Endodermal cell (in vitro differentiated cells): Measurements from ENCODE around the gene FGD4. TPM values are rescaled to one million over a fixed set of nuclear protein-coding genes. Genes with fewer than 3 reads are reported as not detected.
"Not testable (repeated sequence)": the region's sequence is repeated elsewhere in the genome, so short reads cannot be mapped to it uniquely, and the experiment has no call there.

ENCODE experiments used
- DNase-seq: peaks from one replicate; pipeline ENCODE4 v3.0.0-alpha.2; 2017
- H3K27ac ChIP-seq: 2 replicates; pipeline ENCODE4 v1.5.1; 2013; ENCODE audit warnings: mild to moderate bottlenecking, low read depth, low read length, moderate library complexity
- H3K27me3 ChIP-seq: 2 replicates; pipeline ENCODE4 v1.6.1; 2013; ENCODE audit warnings: mild to moderate bottlenecking, low read length, moderate library complexity; ENCODE audit not compliant: insufficient read depth, control insufficient read depth, poor library complexity, severe bottlenecking
- H3K36me3 ChIP-seq: 2 replicates; pipeline ENCODE4 v1.7.0; 2013; ENCODE audit warnings: mild to moderate bottlenecking, low read length, moderate library complexity; ENCODE audit not compliant: control insufficient read depth, insufficient read depth
- H3K4me1 ChIP-seq: one replicate; pipeline ENCODE4 v1.7.0; 2013; ENCODE audit warnings: low read length; ENCODE audit not compliant: control insufficient read depth, insufficient read depth
- H3K4me3 ChIP-seq: 2 replicates; pipeline ENCODE4 v1.5.1; 2013; ENCODE audit warnings: mild to moderate bottlenecking, low read length, moderate library complexity
- H3K9ac ChIP-seq: 2 replicates; pipeline ENCODE4 v1.6.1; 2013; ENCODE audit warnings: mild to moderate bottlenecking, low read length, moderate library complexity; ENCODE audit not compliant: poor library complexity, severe bottlenecking; ENCODE audit errors: extremely low read depth
- H3K9me3 ChIP-seq: 2 replicates; pipeline ENCODE4 v1.6.1; 2013; ENCODE audit warnings: mild to moderate bottlenecking, low read length, moderate library complexity; ENCODE audit not compliant: control insufficient read depth
- H3K27ac Mint-ChIP-seq: 2 replicates; pipeline ENCODE4 v1.8.0; 2020; ENCODE audit warnings: mixed read lengths
- H3K27me3 Mint-ChIP-seq: 2 replicates; pipeline ENCODE4 v1.8.0; 2021; ENCODE audit warnings: mild to moderate bottlenecking, mixed read lengths; ENCODE audit not compliant: insufficient read depth
- H3K36me3 Mint-ChIP-seq: 2 replicates; pipeline ENCODE4 v1.8.0; 2020; ENCODE audit warnings: low read depth, mixed read lengths
- H3K4me1 Mint-ChIP-seq: 2 replicates; pipeline ENCODE4 v1.8.0; 2020; ENCODE audit warnings: mixed read lengths
- H3K4me3 Mint-ChIP-seq: 2 replicates; pipeline ENCODE4 v1.8.0; 2020; ENCODE audit warnings: mild to moderate bottlenecking, moderate library complexity, mixed read lengths
- H3K9me3 Mint-ChIP-seq: 2 replicates; pipeline ENCODE4 v1.8.0; 2020; ENCODE audit warnings: mild to moderate bottlenecking, mixed read lengths
- WGBS, 2 experiments: methylation state at CpG; one replicate each; pipeline versions ENCODE4 v1.1.5 to v1.1.7; 2013; ENCODE audit warnings: missing lambda C conversion rate in 2 of 2, mixed read lengths in 1 of 2; ENCODE audit not compliant: insufficient coverage in 1 of 2, insufficient read length in 1 of 2; 5-methylcytosine and 5-hydroxymethylcytosine counted together
- total RNA-seq, 2 donors: library from RNA; stranded (reverse); fragmentation: NEBNext Ultra II Directional in 1 of 2; extraction: Animal tissue kit (Norgen Biotek cat#: 25700) in 1 of 2; gene quantifications; 2 replicates in 1 of 2; 3 replicates in 1 of 2; pipeline ENCODE4 v1.2.1, GENCODE V29; 2021
- TF ChIP-seq, protein P1 (sequence below): fragments of 200-600 bp; sonication (generic); conservative IDR thresholded peaks from 2 replicates; pipeline ENCODE4 v1.5.0; 2021; ENCODE audit warnings: antibody characterized with exemption, mild to moderate bottlenecking

The FGD4 gene
- total RNA-seq, 2 donors from 2014 or later, result 27.6 to 57.7 TPM

DNA sequence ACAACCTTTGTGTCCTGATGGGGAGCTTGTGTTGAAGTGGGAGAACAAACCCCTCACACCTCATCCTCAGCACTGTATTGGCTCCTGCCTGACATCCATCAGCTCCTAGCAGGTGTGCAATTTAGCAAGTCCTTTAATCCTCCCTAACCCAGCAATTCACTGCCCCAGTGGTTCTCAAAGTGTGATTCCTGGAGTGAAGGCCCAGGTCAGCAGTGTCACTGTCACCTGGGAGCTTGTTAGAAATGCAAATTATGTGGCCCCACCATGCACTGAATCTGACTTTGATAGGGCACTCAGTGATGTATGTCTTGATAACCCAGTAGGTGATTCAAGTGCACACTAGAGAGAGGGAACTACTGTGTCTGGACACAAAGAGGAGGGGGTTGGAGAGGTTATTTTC, 133.6 kb downstream of the FGD4 start:
- H3K4me3 ChIP-seq, result no peak overlapping the region
- Mint-ChIP-seq H3K4me1 (peaks cover 18% of the 10 kb centered on the region), H3K9me3 (no peaks in the 10 kb centered on the region), H3K27ac (no peak overlapping the region), H3K4me3 (no peak overlapping the region), H3K36me3 (peaks cover 17% of the 10 kb centered on the region), H3K27me3 (peaks cover 31% of the 10 kb centered on the region)
- TF ChIP-seq, protein P1, sequence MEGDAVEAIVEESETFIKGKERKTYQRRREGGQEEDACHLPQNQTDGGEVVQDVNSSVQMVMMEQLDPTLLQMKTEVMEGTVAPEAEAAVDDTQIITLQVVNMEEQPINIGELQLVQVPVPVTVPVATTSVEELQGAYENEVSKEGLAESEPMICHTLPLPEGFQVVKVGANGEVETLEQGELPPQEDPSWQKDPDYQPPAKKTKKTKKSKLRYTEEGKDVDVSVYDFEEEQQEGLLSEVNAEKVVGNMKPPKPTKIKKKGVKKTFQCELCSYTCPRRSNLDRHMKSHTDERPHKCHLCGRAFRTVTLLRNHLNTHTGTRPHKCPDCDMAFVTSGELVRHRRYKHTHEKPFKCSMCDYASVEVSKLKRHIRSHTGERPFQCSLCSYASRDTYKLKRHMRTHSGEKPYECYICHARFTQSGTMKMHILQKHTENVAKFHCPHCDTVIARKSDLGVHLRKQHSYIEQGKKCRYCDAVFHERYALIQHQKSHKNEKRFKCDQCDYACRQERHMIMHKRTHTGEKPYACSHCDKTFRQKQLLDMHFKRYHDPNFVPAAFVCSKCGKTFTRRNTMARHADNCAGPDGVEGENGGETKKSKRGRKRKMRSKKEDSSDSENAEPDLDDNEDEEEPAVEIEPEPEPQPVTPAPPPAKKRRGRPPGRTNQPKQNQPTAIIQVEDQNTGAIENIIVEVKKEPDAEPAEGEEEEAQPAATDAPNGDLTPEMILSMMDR, result no peak
- peak; percentile 83 for DNase-seq
- no peaks in the 10 kb centered on the region for H3K9me3 ChIP-seq
- H3K27ac ChIP-seq, result no peak overlapping the region
- H3K36me3 ChIP-seq, result peaks cover 3% of the 10 kb centered on the region
- H3K27me3 ChIP-seq, result no peaks in the 10 kb centered on the region
- H3K9ac ChIP-seq, result no peak overlapping the region
- H3K4me1 ChIP-seq, result no peaks in the 10 kb centered on the region

DNA sequence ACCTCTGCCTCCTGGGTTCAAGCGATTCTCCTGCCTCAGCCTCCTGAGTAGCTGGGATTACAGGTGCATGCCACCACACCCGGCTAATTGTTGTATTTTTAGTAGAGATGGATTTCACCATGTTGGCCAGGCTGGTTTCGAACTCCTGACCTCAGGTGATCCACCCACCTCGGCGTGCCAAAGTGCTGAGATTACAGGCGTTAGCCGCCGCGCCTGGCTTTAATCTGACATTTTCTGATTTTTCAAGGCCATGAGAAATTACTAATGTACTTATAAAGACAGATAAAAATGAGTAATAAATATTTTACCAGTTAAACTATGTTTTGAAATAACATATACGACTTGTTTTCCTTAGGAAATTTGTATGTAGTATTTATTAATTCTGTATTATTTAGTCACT, 134.1 kb downstream of the FGD4 start:
- 67 to 95% methylated on average over 1 to 9 of the region's 10 CpGs for WGBS, 2 experiments
- H3K36me3 ChIP-seq, H3K27ac Mint-ChIP-seq, H3K27me3 ChIP-seq, H3K9me3 Mint-ChIP-seq, H3K27ac ChIP-seq, DNase-seq, H3K9me3 ChIP-seq, H3K4me3 ChIP-seq, H3K9ac ChIP-seq, H3K4me1 ChIP-seq, H3K4me3 Mint-ChIP-seq: not testable (repeated sequence)
- Mint-ChIP-seq H3K36me3 (peaks cover 11% of the 10 kb centered on the region), H3K4me1 (peaks cover 18% of the 10 kb centered on the region), H3K27me3 (peaks cover 31% of the 10 kb centered on the region)

DNA sequence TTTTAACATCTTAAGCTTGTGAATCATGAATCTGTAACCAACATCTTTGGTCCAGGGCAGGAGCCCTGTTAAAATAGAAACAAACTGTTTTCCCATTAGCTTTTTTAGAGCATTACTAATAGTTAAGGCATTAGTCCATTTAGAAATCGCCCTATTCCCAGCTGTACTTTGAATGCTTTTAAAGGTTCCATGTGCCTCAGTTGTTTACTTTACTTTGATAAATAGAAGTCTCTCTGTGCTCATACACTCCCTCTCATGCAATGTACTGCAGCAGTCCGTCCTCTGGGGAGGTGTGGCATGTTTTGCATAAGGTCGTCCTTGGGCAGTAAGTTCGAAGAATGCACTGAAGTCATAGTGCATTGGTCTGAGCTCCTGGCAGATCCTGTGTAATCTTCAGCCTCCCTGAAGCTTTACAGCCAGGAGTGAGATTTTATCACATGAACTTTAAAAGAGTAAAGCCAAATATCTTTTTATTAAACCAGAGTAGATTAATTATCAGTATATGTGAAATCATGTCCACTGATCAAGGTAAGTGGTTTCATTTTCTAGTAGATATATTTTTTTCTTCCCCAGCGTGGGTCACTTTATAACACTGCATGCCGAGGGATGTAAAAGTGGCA, 134.7 kb downstream of the FGD4 start:
- Mint-ChIP-seq H3K36me3 (peaks cover 8% of the 10 kb centered on the region), H3K9me3 (no peaks in the 10 kb centered on the region), H3K4me3 (no peak overlapping the region), H3K27me3 (peaks cover 31% of the 10 kb centered on the region), H3K4me1 (peaks cover 18% of the 10 kb centered on the region), H3K27ac (no peak overlapping the region)
- Histone ChIP-seq H3K4me3 (no peak overlapping the region), H3K27me3 (no peaks in the 10 kb centered on the region), H3K9ac (no peak overlapping the region), H3K36me3 (no peaks in the 10 kb centered on the region), H3K4me1 (no peaks in the 10 kb centered on the region), H3K27ac (no peak overlapping the region), H3K9me3 (no peaks in the 10 kb centered on the region)
- 55 to 69% methylated on average over 3 to 6 of the region's 6 CpGs for WGBS, 2 experiments
- no peak for DNase-seq
- TF ChIP-seq, protein P1, result no peak

DNA sequence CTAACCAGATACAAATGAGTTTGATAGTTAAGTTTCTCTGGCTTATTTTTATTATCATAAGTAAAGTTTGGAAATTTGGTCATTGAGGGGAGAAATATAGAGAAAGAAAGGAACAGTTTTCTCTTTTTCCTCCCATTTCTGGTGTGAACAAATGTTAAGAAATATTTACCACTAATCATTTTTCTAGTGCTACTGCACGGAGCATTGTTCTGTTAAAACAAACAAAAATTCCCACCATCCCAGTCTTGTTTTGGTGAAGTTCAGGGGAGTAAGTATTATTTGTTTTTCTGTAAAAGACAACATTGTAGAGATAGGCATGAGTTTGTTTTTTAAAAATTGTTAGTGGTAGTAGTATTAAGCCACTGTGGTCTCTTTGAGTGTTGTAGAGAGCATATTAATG, 135.3 kb downstream of the FGD4 start:
- peaks cover 18% of the 10 kb centered on the region for H3K4me1 Mint-ChIP-seq
- H3K9ac ChIP-seq, result no peak overlapping the region
- peaks cover 31% of the 10 kb centered on the region for H3K27me3 Mint-ChIP-seq
- TF ChIP-seq, protein P1, result no peak
- no peaks in the 10 kb centered on the region for H3K4me1 ChIP-seq
- no peaks in the 10 kb centered on the region for H3K36me3 ChIP-seq
- H3K27ac ChIP-seq, result no peak overlapping the region
- H3K27ac Mint-ChIP-seq, result no peak overlapping the region
- H3K9me3 Mint-ChIP-seq, result no peaks in the 10 kb centered on the region
- peaks cover 5% of the 10 kb centered on the region for H3K36me3 Mint-ChIP-seq
- no peaks in the 10 kb centered on the region for H3K27me3 ChIP-seq
- WGBS, 2 experiments, result no CpG with 5 or more reads among the region's 1 CpG
- H3K9me3 ChIP-seq, result no peaks in the 10 kb centered on the region
- no peak for DNase-seq
- H3K4me3 ChIP-seq, result no peak overlapping the region
- H3K4me3 Mint-ChIP-seq, result no peak overlapping the region
